IMR-90 (cell line): ENCODE data around the gene ROR2. TPM values are rescaled to one million over a fixed set of nuclear protein-coding genes. Genes with fewer than 3 reads are reported as not detected.

Source experiments
- ATAC-seq: fragments of 200-7000 bp; cut with Tn5 transposase; 2 replicates; pipeline ENCODE4 v1.9.1; 2020; ENCODE audit warnings: low read depth, mild to moderate bottlenecking, moderate library complexity
- BruUV-seq: library from RNA; stranded (reverse); fragments of 400-500 nt; replicated peaks from 2 replicates; lab custom pipeline; 2021; lab: Mats Ljungman, UMichigan
- CTCF ChIA-PET: fragments of 300-600 bp; formaldehyde crosslinking; extraction: SDS; loops from one replicate; lab custom pipeline; 2021; ENCODE audit warnings: antibody characterized with exemption; lab: Yijun Ruan, JAX
- POLR2A ChIA-PET: fragments of 300-600 bp; sonication (Branson Sonifier 250); formaldehyde crosslinking; loops from one replicate; lab custom pipeline; 2022; ENCODE audit warnings: antibody characterized with exemption; ENCODE audit not compliant: unreplicated experiment; lab: Charles Lee
- DNase-seq: peaks from one replicate; pipeline ENCODE4 v3.0.0; 2013
- H2AFZ ChIP-seq: replicated peaks from 2 replicates; pipeline ENCODE3; 2013; ENCODE audit warnings: low read length, mild to moderate bottlenecking; ENCODE audit not compliant: poor library complexity
- H2AK5ac ChIP-seq: 2 replicates; pipeline ENCODE4 v1.6.1; 2013; ENCODE audit warnings: low read depth, low read length, inconsistent platforms
- H2AK9ac ChIP-seq: replicated peaks from 2 replicates; pipeline ENCODE3; 2013; ENCODE audit warnings: mild to moderate bottlenecking, low read depth, low read length, moderate library complexity; ENCODE audit not compliant: poor library complexity
- H2BK120ac ChIP-seq: 2 replicates; pipeline ENCODE4 v1.6.1; 2013; ENCODE audit warnings: low read depth, low read length, inconsistent platforms
- H2BK15ac ChIP-seq: 3 replicates; pipeline ENCODE4 v1.6.1; 2013; ENCODE audit warnings: low read depth, low read length, inconsistent platforms
- H2BK20ac ChIP-seq: 2 replicates; pipeline ENCODE4 v1.6.1; 2013; ENCODE audit warnings: low read depth, mild to moderate bottlenecking, inconsistent platforms, low read length, moderate library complexity
- H2BK5ac ChIP-seq: 2 replicates; pipeline ENCODE4 v1.6.1; 2013; ENCODE audit warnings: mild to moderate bottlenecking, low read depth, low read length, inconsistent platforms; ENCODE audit not compliant: poor library complexity, severe bottlenecking
- H3K14ac ChIP-seq: replicated peaks from 2 replicates; pipeline ENCODE4 v1.6.1; 2013; ENCODE audit warnings: low read depth, low read length, inconsistent platforms
- H3K18ac ChIP-seq: 2 replicates; pipeline ENCODE4 v1.6.1; 2013; ENCODE audit warnings: low read depth, low read length, control low read depth
- H3K23ac ChIP-seq: 2 replicates; pipeline ENCODE4 v1.6.1; 2013; ENCODE audit warnings: low read depth, low read length, inconsistent platforms
- H3K27ac ChIP-seq: 2 replicates; pipeline ENCODE4 v1.5.1; 2013; ENCODE audit warnings: mild to moderate bottlenecking, control low read depth, low read length; ENCODE audit not compliant: insufficient read depth
- H3K27me3 ChIP-seq: 2 replicates; pipeline ENCODE4 v1.6.1; 2013; ENCODE audit warnings: low read length; ENCODE audit not compliant: control insufficient read depth, insufficient read depth
- H3K36me3 ChIP-seq: 2 replicates; pipeline ENCODE4 v1.6.1; 2013; ENCODE audit warnings: low read length, mixed read lengths; ENCODE audit not compliant: control insufficient read depth, insufficient read depth
- H3K4ac ChIP-seq: 2 replicates; pipeline ENCODE4 v1.6.1; 2013; ENCODE audit warnings: low read depth, low read length, inconsistent platforms
- H3K4me1 ChIP-seq: 2 replicates; pipeline ENCODE4 v1.6.1; 2013; ENCODE audit warnings: low read length, mixed read lengths; ENCODE audit not compliant: control insufficient read depth, insufficient read depth
- H3K4me2 ChIP-seq: 2 replicates; pipeline ENCODE4 v1.6.1; 2013; ENCODE audit warnings: low read depth, mild to moderate bottlenecking, control low read depth, low read length, moderate library complexity
- H3K4me3 ChIP-seq: 2 replicates; pipeline ENCODE4 v1.5.1; 2013; ENCODE audit warnings: low read depth, mild to moderate bottlenecking, control low read depth, low read length, moderate library complexity; ENCODE audit not compliant: insufficient read depth
- H3K56ac ChIP-seq: 2 replicates; pipeline ENCODE4 v1.6.1; 2013; ENCODE audit warnings: low read length, inconsistent platforms; ENCODE audit not compliant: insufficient read depth; ENCODE audit errors: extremely low read depth
- H3K79me1 ChIP-seq, 2 experiments: 2 replicates each; pipeline ENCODE4 v1.6.1; 2013; ENCODE audit warnings: low read length in 2 of 2, inconsistent platforms in 1 of 2, low read depth in 1 of 2
- H3K9ac ChIP-seq: 2 replicates; pipeline ENCODE4 v1.6.1; 2013; ENCODE audit warnings: low read depth, low read length, control low read depth
- H3K9me1 ChIP-seq: 2 replicates; pipeline ENCODE4 v1.6.1; 2013; ENCODE audit warnings: low read length, inconsistent platforms; ENCODE audit not compliant: insufficient read depth
- H3K9me3 ChIP-seq: 2 replicates; pipeline ENCODE4 v1.6.1; 2013; ENCODE audit warnings: low read length; ENCODE audit not compliant: control insufficient read depth, insufficient read depth
- H4K20me1 ChIP-seq: 2 replicates; pipeline ENCODE4 v1.6.1; 2013; ENCODE audit warnings: low read length, inconsistent platforms; ENCODE audit not compliant: insufficient read depth
- H4K5ac ChIP-seq: 2 replicates; pipeline ENCODE4 v1.6.1; 2013; ENCODE audit warnings: mild to moderate bottlenecking, low read depth, low read length, control low read depth
- H4K8ac ChIP-seq, 2 experiments: 2 replicates each; pipeline ENCODE4 v1.6.1; 2013; ENCODE audit warnings: low read depth in 2 of 2, low read length in 2 of 2, control low read depth in 1 of 2, inconsistent platforms in 1 of 2
- H4K91ac ChIP-seq: 2 replicates; pipeline ENCODE4 v1.6.1; 2013; ENCODE audit warnings: low read depth, low read length, inconsistent platforms; ENCODE audit not compliant: insufficient read depth
- CEBPB ChIP-seq: IDR thresholded peaks from 2 replicates; pipeline ENCODE4 v1.6.1; 2012; ENCODE audit warnings: low read depth, low read length, improper control_type of control experiment
- MXI1 ChIP-seq: IDR thresholded peaks from 2 replicates; pipeline ENCODE4 v1.6.1; 2012; ENCODE audit warnings: low read depth, mild to moderate bottlenecking, low read length, moderate library complexity, borderline replicate concordance
- NFE2L2 ChIP-seq: fragments of 150-350 bp; IDR thresholded peaks from 2 replicates; pipeline ENCODE4 v1.6.1; 2016; ENCODE audit warnings: low read depth, mild to moderate bottlenecking, low read length
- SMC3 ChIP-seq: fragments of 150-350 bp; IDR thresholded peaks from 2 replicates; pipeline ENCODE4 v1.6.1; 2016; ENCODE audit warnings: low read depth, mild to moderate bottlenecking, antibody characterized with exemption, low read length, moderate library complexity
- WGBS, 2 experiments: methylation state at CpG; one replicate each; pipeline versions ENCODE4 v1.1.5 to v1.1.7; 2013; ENCODE audit warnings: missing lambda C conversion rate in 2 of 2; ENCODE audit not compliant: insufficient read length in 1 of 2; ENCODE audit errors: extremely low coverage in 2 of 2; 5-methylcytosine and 5-hydroxymethylcytosine counted together
- dilution Hi-C: fragments of 300-500 bp; cut with HindIII; formaldehyde crosslinking; loops from one replicate; pipeline ENCODE4 v1.14.3; 2018; ENCODE audit warnings: low sequenced_read_pairs; ENCODE audit not compliant: unreplicated experiment
- in situ Hi-C: fragments of 300-500 bp; cut with MboI; formaldehyde crosslinking; loops from 3 replicates; pipeline ENCODE4 v1.14.3; 2019; ENCODE audit warnings: low sequenced_read_pairs, inconsistent platforms, mixed read lengths
- intact Hi-C: fragments of 100-400 bp; cut with micrococcal nuclease; formaldehyde crosslinking; loops from 2 replicates; pipeline ENCODE4 v1.10.0; 2022
- polyA plus RNA-seq, 3 experiments: library from polyadenylated mRNA; depleted of rRNA; stranded (reverse); fragments of >200 nt; gene quantifications; 2 replicates each; pipeline ENCODE4 v1.2.3, GENCODE V29; 2012; ENCODE audit warnings: low replicate concordance in 1 of 3
- total RNA-seq: library from RNA; depleted of rRNA; stranded (reverse); fragments of >200 nt; gene quantifications from 2 replicates; pipeline ENCODE4 v1.2.3, GENCODE V29; 2012

ROR2 gene
- total and polyA plus RNA-seq, 2 of the 4 experiments (the other 2 are of a cell fraction), result 2.3 to 4.8 TPM

DNA sequence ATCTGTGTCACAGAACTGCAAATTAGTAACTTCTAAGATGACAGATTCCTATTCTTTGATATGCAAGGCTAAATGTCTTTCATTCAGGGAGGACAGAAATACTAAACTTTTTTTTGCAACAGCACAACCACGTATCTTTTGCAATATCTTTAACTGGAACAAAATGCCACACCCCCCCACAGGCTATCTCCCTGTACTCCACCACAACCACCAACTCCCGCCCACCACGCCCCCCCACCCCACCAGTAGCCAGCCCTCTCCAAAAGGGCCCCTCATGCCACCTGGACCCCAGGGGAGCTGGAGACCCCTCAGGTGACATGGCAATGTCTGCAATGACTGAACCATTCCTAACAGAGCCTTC lies 131.8 kb downstream of the ROR2 start:
- DNase-seq, result no peak
- Histone ChIP-seq H2BK20ac (no peak overlapping the region), H2AFZ (no peak overlapping the region), H2AK5ac (no peak overlapping the region), H3K9me1 (peaks cover 6% of the 10 kb centered on the region; the same call in 1 of the 2 replicates), H3K23ac (no peak overlapping the region), H3K56ac (no peak overlapping the region), H3K4me2 (peak overlapping the region; percentile 8; the same call in 1 of the 2 replicates), H2BK5ac (no peak overlapping the region), H3K18ac (peak overlapping the region; percentile 18; the same call in 1 of the 2 replicates), H3K4ac (peak overlapping the region; percentile 9), H4K5ac (peak overlapping the region; percentile 4; the same call in 1 of the 2 replicates), H4K20me1 (peaks cover 12% of the 10 kb centered on the region; the same call in 1 of the 2 replicates), H4K8ac (peak overlapping the region in 1 of 2 experiments; percentile 22; a peak in 1 of 4 replicates), H3K9me3 (0 out of 2 replicates have a peak, but pooled peaks cover 5% of the 10 kb centered on the region), H3K4me3 (no peak overlapping the region), H3K36me3 (no peaks in the 10 kb centered on the region), H3K79me1 (no peaks in the 10 kb centered on the region), H3K9ac (no peak overlapping the region), H3K14ac (no peak overlapping the region), H2BK15ac (no peak overlapping the region), H2BK120ac (peak overlapping the region; percentile 2), H4K91ac (0 out of 2 replicates have a peak overlapping the region, but pooled peaks have one; percentile 38), H3K4me1 (peaks cover 41% of the 10 kb centered on the region), H3K27me3 (peaks cover 13% of the 10 kb centered on the region; the same call in 1 of the 2 replicates), H2AK9ac (no peak overlapping the region), H3K27ac (peak overlapping the region; percentile 75; the same call in 1 of the 2 replicates)
- no peak for TF ChIP-seq CEBPB
- no peak for TF ChIP-seq MXI1
- no peak for TF ChIP-seq SMC3
- no peak for TF ChIP-seq NFE2L2
- intact Hi-C loops, result loop anchor here (5.0 kb wide), 2 partner anchors 41 to 129 kb away; no protein-coding TSS in a partner anchor
- ChIA-PET POLR2A (no interaction called here), CTCF (no interaction called here)
- WGBS, 2 experiments, result 0% methylated on average over 1 of the region's 3 CpGs; no CpG with 5 or more reads in 1 of the 2 experiments
- dilution Hi-C loops, result no loop called here
- ATAC-seq, result peak; percentile 31
- in situ Hi-C loops, result no loop called here
- no TSS peak for BruUV-seq
